H9 (cell line): ENCODE data around the gene ABCA4. TPM values are rescaled to one million over a fixed set of nuclear protein-coding genes. Genes with fewer than 3 reads are reported as not detected.

ENCODE experiments used
- DNase-seq: peaks from one replicate; pipeline ENCODE4 v3.0.0-alpha.2; 2017
- H2AFZ ChIP-seq: one replicate; pipeline ENCODE4 v1.6.1; 2013; ENCODE audit warnings: mild to moderate bottlenecking, low read length, control low read depth, moderate library complexity
- H2AK5ac ChIP-seq: 2 replicates; pipeline ENCODE4 v1.6.1; 2013; ENCODE audit warnings: low read length, control low read depth, mixed read lengths; ENCODE audit not compliant: insufficient read length
- H2BK120ac ChIP-seq: one replicate; pipeline ENCODE4 v1.6.1; 2013; ENCODE audit warnings: low read depth, mild to moderate bottlenecking, low read length, control low read depth, inconsistent platforms; ENCODE audit not compliant: poor library complexity, severe bottlenecking
- H2BK12ac ChIP-seq: 2 replicates; pipeline ENCODE4 v1.6.1; 2013; ENCODE audit warnings: low read length, control low read depth, mixed read lengths, low read depth; ENCODE audit not compliant: insufficient read length
- H2BK15ac ChIP-seq: 2 replicates; pipeline ENCODE4 v1.6.1; 2013; ENCODE audit warnings: low read depth, low read length, control low read depth
- H2BK20ac ChIP-seq: one replicate; pipeline ENCODE4 v1.6.1; 2013; ENCODE audit warnings: low read depth, mild to moderate bottlenecking, low read length, control low read depth, inconsistent platforms; ENCODE audit not compliant: poor library complexity, severe bottlenecking
- H2BK5ac ChIP-seq: 2 replicates; pipeline ENCODE4 v1.6.1; 2013; ENCODE audit warnings: low read length, control low read depth, mixed read lengths; ENCODE audit not compliant: insufficient read length
- H3K14ac ChIP-seq: 2 replicates; pipeline ENCODE4 v1.6.1; 2013; ENCODE audit warnings: low read length, control low read depth; ENCODE audit not compliant: insufficient read depth
- H3K18ac ChIP-seq: 2 replicates; pipeline ENCODE4 v1.6.1; 2013; ENCODE audit warnings: low read depth, mild to moderate bottlenecking, mixed read lengths, low read length, control low read depth; ENCODE audit not compliant: insufficient read length
- H3K23ac ChIP-seq: 2 replicates; pipeline ENCODE4 v1.6.1; 2013; ENCODE audit warnings: low read length, control low read depth, mixed read lengths, low read depth; ENCODE audit not compliant: insufficient read length
- H3K23me2 ChIP-seq: 2 replicates; pipeline ENCODE4 v1.6.1; 2013; ENCODE audit warnings: low read depth, mild to moderate bottlenecking, mixed read lengths, low read length, control low read depth; ENCODE audit not compliant: insufficient read length, poor library complexity, severe bottlenecking
- H3K27ac ChIP-seq: 2 replicates; pipeline ENCODE4 v1.5.1; 2013; ENCODE audit warnings: low read length, control low read depth, mixed read lengths, low read depth; ENCODE audit not compliant: insufficient read length
- H3K27me3 ChIP-seq: 2 replicates; pipeline ENCODE4 v1.6.1; 2013; ENCODE audit warnings: low read length, control low read depth, inconsistent platforms; ENCODE audit not compliant: insufficient read depth
- H3K4ac ChIP-seq: 2 replicates; pipeline ENCODE4 v1.6.1; 2013; ENCODE audit warnings: low read depth, mild to moderate bottlenecking, control low read depth, inconsistent platforms, low read length, moderate library complexity
- H3K4me1 ChIP-seq: 2 replicates; pipeline ENCODE4 v1.6.1; 2013; ENCODE audit warnings: low read length, control low read depth, inconsistent platforms; ENCODE audit not compliant: insufficient read depth
- H3K4me2 ChIP-seq: 2 replicates; pipeline ENCODE4 v1.6.1; 2013; ENCODE audit warnings: low read length, control low read depth, mixed read lengths; ENCODE audit not compliant: insufficient read length, insufficient read depth
- H3K56ac ChIP-seq: 2 replicates; pipeline ENCODE4 v1.6.1; 2013; ENCODE audit warnings: low read depth, mild to moderate bottlenecking, mixed read lengths, low read length, control low read depth; ENCODE audit not compliant: insufficient read length
- H3K79me1 ChIP-seq: 2 replicates; pipeline ENCODE4 v1.6.1; 2013; ENCODE audit warnings: low read depth, mild to moderate bottlenecking, moderate library complexity, low read length, control low read depth, inconsistent platforms; ENCODE audit not compliant: insufficient read depth, poor library complexity, severe bottlenecking
- H3K79me2 ChIP-seq: 2 replicates; pipeline ENCODE4 v1.6.1; 2013; ENCODE audit warnings: low read length, control low read depth, inconsistent platforms; ENCODE audit not compliant: insufficient read depth
- H3K9ac ChIP-seq: 2 replicates; pipeline ENCODE4 v1.6.1; 2013; ENCODE audit warnings: low read length, control low read depth, mixed read lengths; ENCODE audit not compliant: insufficient read length; ENCODE audit errors: extremely low read depth
- H3K9me3 ChIP-seq: one replicate; pipeline ENCODE4 v1.6.1; 2013; ENCODE audit warnings: low read depth, low read length, inconsistent platforms; ENCODE audit not compliant: control insufficient read depth
- H3T11ph ChIP-seq: one replicate; pipeline ENCODE4 v1.6.1; 2013; ENCODE audit warnings: mild to moderate bottlenecking, low read length, control low read depth, inconsistent platforms
- H4K20me1 ChIP-seq: one replicate; pipeline ENCODE4 v1.6.1; 2013; ENCODE audit not compliant: control insufficient read depth, insufficient read length, insufficient read depth
- H4K5ac ChIP-seq: 2 replicates; pipeline ENCODE4 v1.6.1; 2013; ENCODE audit warnings: low read depth, mild to moderate bottlenecking, mixed read lengths, low read length, control low read depth; ENCODE audit not compliant: insufficient read length
- H4K8ac ChIP-seq: replicated peaks from 2 replicates; pipeline ENCODE4 v1.6.1; 2013; ENCODE audit warnings: low read length, control low read depth, mixed read lengths, low read depth; ENCODE audit not compliant: insufficient read length
- H4K91ac ChIP-seq: 2 replicates; pipeline ENCODE4 v1.6.1; 2013; ENCODE audit warnings: low read depth, mild to moderate bottlenecking, moderate library complexity, mixed read lengths, low read length, control low read depth; ENCODE audit not compliant: insufficient read length
- H3K27ac Mint-ChIP-seq, 3 experiments: 2 replicates in 2 of 3; 3 replicates in 1 of 3; pipeline ENCODE4 v1.8.0; 2020 to 2021; ENCODE audit warnings: mixed read lengths in 3 of 3, mild to moderate bottlenecking in 1 of 3, moderate library complexity in 1 of 3
- H3K27me3 Mint-ChIP-seq: 2 replicates; pipeline ENCODE4 v1.8.0; 2021; ENCODE audit warnings: low read depth, mild to moderate bottlenecking, moderate library complexity, mixed read lengths
- H3K36me3 Mint-ChIP-seq, 3 experiments: 2 replicates in 2 of 3; 3 replicates in 1 of 3; pipeline ENCODE4 v1.8.0; 2020 to 2021; ENCODE audit warnings: low read depth in 3 of 3, mixed read lengths in 3 of 3; ENCODE audit not compliant: insufficient read depth in 1 of 3
- H3K4me1 Mint-ChIP-seq, 2 experiments: 2 replicates each; pipeline ENCODE4 v1.8.0; 2020; ENCODE audit warnings: mixed read lengths in 2 of 2
- H3K4me3 Mint-ChIP-seq, 2 experiments: 2 replicates in 1 of 2; 3 replicates in 1 of 2; pipeline ENCODE4 v1.8.0; 2020 to 2021; ENCODE audit warnings: mild to moderate bottlenecking in 2 of 2, mixed read lengths in 2 of 2, moderate library complexity in 1 of 2
- H3K9me3 Mint-ChIP-seq, 2 experiments: 2 replicates in 1 of 2; 3 replicates in 1 of 2; pipeline ENCODE4 v1.8.0; 2020; ENCODE audit warnings: mild to moderate bottlenecking in 2 of 2, mixed read lengths in 2 of 2, moderate library complexity in 1 of 2
- WGBS: extraction: QIAGEN DNeasy Blood & Tissue Kit; methylation state at CpG from one replicate; pipeline ENCODE4 v1.1.7; 2013; ENCODE audit warnings: missing lambda C conversion rate, low lambda C conversion rate, mixed read lengths; ENCODE audit not compliant: insufficient read length; ENCODE audit errors: extremely low coverage; 5-methylcytosine and 5-hydroxymethylcytosine counted together
- total RNA-seq: library from RNA; stranded (reverse); gene quantifications from 2 replicates; pipeline ENCODE4 v1.2.1, GENCODE V29; 2021
- TF ChIP-seq, protein P1 (sequence below): fragments of 200-600 bp; sonication (generic); conservative IDR thresholded peaks from 3 replicates; pipeline ENCODE4 v1.8.0; 2021; ENCODE audit warnings: antibody characterized with exemption, mild to moderate bottlenecking

ABCA4 gene
- total RNA-seq, 1 experiment from 2014 or later = not detected

DNA sequence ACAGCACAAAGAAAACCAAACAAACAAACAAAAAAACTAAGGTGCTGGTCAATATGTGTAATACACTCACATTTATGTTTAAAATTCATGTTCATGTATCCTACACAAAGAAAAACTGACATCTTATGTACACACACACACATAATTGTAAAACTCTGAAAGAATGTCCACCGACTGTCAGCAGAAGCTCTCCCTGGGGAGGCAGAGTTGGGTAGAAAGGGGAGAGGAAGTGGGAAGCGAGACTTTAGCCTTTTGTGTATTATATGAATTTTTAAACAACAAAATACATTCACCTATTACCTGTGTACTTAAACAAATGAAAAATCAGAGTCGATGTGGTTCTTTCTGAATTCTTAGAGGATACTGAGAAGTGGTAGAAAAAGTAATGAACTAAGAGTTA is 88.3 kb downstream of the ABCA4 start:
- no peaks in the 10 kb centered on the region for H3K79me2 ChIP-seq
- TF ChIP-seq, protein P1, sequence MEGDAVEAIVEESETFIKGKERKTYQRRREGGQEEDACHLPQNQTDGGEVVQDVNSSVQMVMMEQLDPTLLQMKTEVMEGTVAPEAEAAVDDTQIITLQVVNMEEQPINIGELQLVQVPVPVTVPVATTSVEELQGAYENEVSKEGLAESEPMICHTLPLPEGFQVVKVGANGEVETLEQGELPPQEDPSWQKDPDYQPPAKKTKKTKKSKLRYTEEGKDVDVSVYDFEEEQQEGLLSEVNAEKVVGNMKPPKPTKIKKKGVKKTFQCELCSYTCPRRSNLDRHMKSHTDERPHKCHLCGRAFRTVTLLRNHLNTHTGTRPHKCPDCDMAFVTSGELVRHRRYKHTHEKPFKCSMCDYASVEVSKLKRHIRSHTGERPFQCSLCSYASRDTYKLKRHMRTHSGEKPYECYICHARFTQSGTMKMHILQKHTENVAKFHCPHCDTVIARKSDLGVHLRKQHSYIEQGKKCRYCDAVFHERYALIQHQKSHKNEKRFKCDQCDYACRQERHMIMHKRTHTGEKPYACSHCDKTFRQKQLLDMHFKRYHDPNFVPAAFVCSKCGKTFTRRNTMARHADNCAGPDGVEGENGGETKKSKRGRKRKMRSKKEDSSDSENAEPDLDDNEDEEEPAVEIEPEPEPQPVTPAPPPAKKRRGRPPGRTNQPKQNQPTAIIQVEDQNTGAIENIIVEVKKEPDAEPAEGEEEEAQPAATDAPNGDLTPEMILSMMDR = no peak
- H3K4ac ChIP-seq = no peak overlapping the region
- H2AFZ ChIP-seq = no peak overlapping the region
- H2BK20ac ChIP-seq = no peak overlapping the region
- H3K27me3 Mint-ChIP-seq = peaks cover 16% of the 10 kb centered on the region
- no peak overlapping the region for H4K91ac ChIP-seq
- no peak overlapping the region for H3K14ac ChIP-seq
- no peak overlapping the region for H3K4me3 Mint-ChIP-seq
- H3K9ac ChIP-seq = no peak overlapping the region
- no peak overlapping the region for H2BK15ac ChIP-seq
- H3K4me1 Mint-ChIP-seq = no peaks in the 10 kb centered on the region
- no peaks in the 10 kb centered on the region for H3K4me1 ChIP-seq
- no peak overlapping the region for H3K56ac ChIP-seq
- H3K4me2 ChIP-seq = no peak overlapping the region
- H3K23ac ChIP-seq = no peak overlapping the region
- no peak overlapping the region for H3K18ac ChIP-seq
- H3K9me3 Mint-ChIP-seq = no peaks in the 10 kb centered on the region
- H3K9me3 ChIP-seq = no peaks in the 10 kb centered on the region
- H2BK12ac ChIP-seq = no peak overlapping the region
- WGBS = no CpG with 5 or more reads among the region's 3 CpGs
- H3K79me1 ChIP-seq = no peaks in the 10 kb centered on the region
- no peak overlapping the region for H4K8ac ChIP-seq
- H3K27ac Mint-ChIP-seq = no peak overlapping the region
- H3K27me3 ChIP-seq = no peaks in the 10 kb centered on the region; the same call in none of the 2 replicates
- no peaks in the 10 kb centered on the region for H4K20me1 ChIP-seq
- H3K27ac ChIP-seq = no peak overlapping the region
- H3K23me2 ChIP-seq = no peaks in the 10 kb centered on the region
- H4K5ac ChIP-seq = no peak overlapping the region
- H3T11ph ChIP-seq = no peak overlapping the region
- no peaks in the 10 kb centered on the region for H3K36me3 Mint-ChIP-seq
- H2BK120ac ChIP-seq = no peak overlapping the region
- H2BK5ac ChIP-seq = no peak overlapping the region
- DNase-seq = no peak
- no peak overlapping the region for H2AK5ac ChIP-seq
